Tibial artery (tissue), 4 donors: Measurements from ENCODE around the gene ARHGAP28.

ENCODE experiments used
- DNase-seq, 2 donors: peaks; one replicate each; pipeline ENCODE4 v3.0.0-alpha.2; 2019
- H3K27ac ChIP-seq, 2 donors: fragments of 200-600 bp; sonication (generic) in 1 of 2; 1 replicate in 1 of 2; 2 replicates in 1 of 2; pipeline ENCODE4 v1.5.1; 2018 to 2019; ENCODE audit warnings: mild to moderate bottlenecking in 1 of 2
- H3K27me3 ChIP-seq, 2 donors: fragments of 200-600 bp; sonication (generic) in 1 of 2; one replicate each; pipeline versions ENCODE4 v1.5.1 to v1.6.0; 2016 to 2019
- H3K36me3 ChIP-seq, 3 donors: fragments of 200-600 bp; sonication (generic) in 2 of 3; one replicate each; pipeline ENCODE4 v1.5.1; 2016 to 2019; ENCODE audit warnings: mild to moderate bottlenecking in 2 of 3
- H3K4me1 ChIP-seq, 4 donors: fragments of 200-600 bp; sonication (generic) in 2 of 4; 1 replicate in 3 of 4; 2 replicates in 1 of 4; pipeline ENCODE4 v1.5.1; 2016 to 2019
- H3K4me3 ChIP-seq, 2 donors: fragments of 200-600 bp; sonication (generic) in 1 of 2; 1 replicate in 1 of 2; 2 replicates in 1 of 2; pipeline ENCODE4 v1.5.1; 2018 to 2019; ENCODE audit warnings: mild to moderate bottlenecking in 2 of 2
- H3K9me3 ChIP-seq, 3 donors: fragments of 200-600 bp; sonication (generic) in 1 of 3; one replicate each; pipeline ENCODE4 v1.5.1; 2016 to 2019
- CTCF ChIP-seq, 2 experiments: fragments of 200-600 bp in 1 of 2; fragments of 450-650 bp in 1 of 2; IDR thresholded peaks; one replicate each; pipeline ENCODE4 v1.5.1; 2017 to 2019; ENCODE audit warnings: antibody characterized with exemption in 2 of 2, mild to moderate bottlenecking in 1 of 2, moderate library complexity in 1 of 2
- intact Hi-C: fragments of 100-400 bp; cut with DNase I; formaldehyde crosslinking; loops from one replicate; pipeline ENCODE4 v1.15.0; 2023; ENCODE audit warnings: low total_unique reads

The ARHGAP28 gene

GRCh38 chr18:6747646-6748045 is 18.1 kb downstream of the ARHGAP28 start:
- H3K9me3 ChIP-seq, result no peaks in the 10 kb centered on the region
- H3K36me3 ChIP-seq, result no peaks in the 10 kb centered on the region
- no peaks in the 10 kb centered on the region for H3K4me1 ChIP-seq
- H3K27ac ChIP-seq, result no peak overlapping the region
- no peak for DNase-seq
- no peaks in the 10 kb centered on the region for H3K27me3 ChIP-seq
- no peak for TF ChIP-seq CTCF (IDR thresholded peaks at IDR 0.05)
- intact Hi-C loops, result no loop called here
- no peak overlapping the region for H3K4me3 ChIP-seq

- DNase-seq, result no peak
- H3K36me3 ChIP-seq, result no peaks in the 10 kb centered on the region
- H3K9me3 ChIP-seq, result no peaks in the 10 kb centered on the region
- no peaks in the 10 kb centered on the region for H3K4me1 ChIP-seq
- H3K4me3 ChIP-seq, result no peak overlapping the region
- intact Hi-C loops, result no loop called here
- no peaks in the 10 kb centered on the region for H3K27me3 ChIP-seq
- TF ChIP-seq CTCF (IDR thresholded peaks at IDR 0.05), result no peak
- H3K27ac ChIP-seq, result no peak overlapping the region
These were observed 18.7 kb downstream of the ARHGAP28 start for GRCh38 chr18:6748241-6748640.

- intact Hi-C loops, result no loop called here
- no peak overlapping the region for H3K27ac ChIP-seq
- no peaks in the 10 kb centered on the region for H3K9me3 ChIP-seq
- DNase-seq, result no peak
- H3K4me1 ChIP-seq, result no peaks in the 10 kb centered on the region
- no peak for TF ChIP-seq CTCF (IDR thresholded peaks at IDR 0.05)
- H3K27me3 ChIP-seq, result no peaks in the 10 kb centered on the region
- no peaks in the 10 kb centered on the region for H3K36me3 ChIP-seq
- no peak overlapping the region for H3K4me3 ChIP-seq
These were observed 20.9 kb downstream of the ARHGAP28 start for GRCh38 chr18:6750411-6750810.

GRCh38 chr18:6751222-6751621 is 21.7 kb downstream of the ARHGAP28 start:
- no peak for DNase-seq
- intact Hi-C loops, result no loop called here
- TF ChIP-seq CTCF (IDR thresholded peaks at IDR 0.05), result no peak
- Histone ChIP-seq H3K27ac (peak overlapping the region in 1 of 2 donors; percentile 42), H3K36me3 (no peaks in the 10 kb centered on the region), H3K27me3 (no peaks in the 10 kb centered on the region), H3K9me3 (no peaks in the 10 kb centered on the region), H3K4me3 (no peak overlapping the region), H3K4me1 (no peaks in the 10 kb centered on the region)

GRCh38 chr18:6752202-6752860 is 22.8 kb downstream of the ARHGAP28 start:
- intact Hi-C loops, result no loop called here

More at GRCh38 chr18:6752202-6752860, 22.8 kb downstream of the ARHGAP28 start:
- Histone ChIP-seq H3K4me1 (no peaks in the 10 kb centered on the region), H3K36me3 (no peaks in the 10 kb centered on the region), H3K27ac (peak overlapping the region in 1 of 2 donors; percentile 42), H3K9me3 (no peaks in the 10 kb centered on the region), H3K4me3 (no peak overlapping the region), H3K27me3 (no peaks in the 10 kb centered on the region)
- DNase-seq, result no peak
- TF ChIP-seq CTCF (IDR thresholded peaks at IDR 0.05), result no peak
